SKM-1 treated with dmso at 0.1 percent for 144 hours (cell line): Measurements from ENCODE around the gene STAMBPL1.
A peak's percentile ranks its signal among the peaks of the same experiment; 100 is the strongest.
"Not testable (repeated sequence)": the region's sequence is repeated elsewhere in the genome, so short reads cannot be mapped to it uniquely, and the experiment has no call there.

Experiments used
- DNase-seq: peaks from one replicate; lab custom pipeline; 2025; ENCODE audit not compliant: unreplicated experiment; lab: John Stamatoyannopoulos, UW

STAMBPL1 gene

GRCh38 chr10:88879534-88880281, at the start of gene STAMBPL1:
TSS of gene STAMBPL1 (plus strand) at chr10:88880245. CDS start at chr10:88901709, 21,464 bp downstream.
- peak; percentile 68 for DNase-seq

GRCh38 chr10:88830643-88831268, 49.3 kb upstream of the STAMBPL1 start:
- DNase-seq = no peak

GRCh38 chr10:88831709-88832108, 48.3 kb upstream of the STAMBPL1 start:
- DNase-seq = no peak

- no peak for DNase-seq
Observed at GRCh38 chr10:88832376-88832775, 47.7 kb upstream of the STAMBPL1 start.

GRCh38 chr10:88833156-88833555, 46.9 kb upstream of the STAMBPL1 start:
- DNase-seq = no peak

GRCh38 chr10:88833723-88834122, 46.3 kb upstream of the STAMBPL1 start:
- DNase-seq = peak; percentile 81

GRCh38 chr10:88835096-88835909, 44.7 kb upstream of the STAMBPL1 start:
- DNase-seq = peak; percentile 80

- no peak for DNase-seq
Observed at GRCh38 chr10:88835910-88836221, 44.2 kb upstream of the STAMBPL1 start.

GRCh38 chr10:88837632-88838031, 42.4 kb upstream of the STAMBPL1 start:
- DNase-seq = not testable (repeated sequence)

- no peak for DNase-seq
Observed at GRCh38 chr10:88838766-88839350, 41.2 kb upstream of the STAMBPL1 start.

GRCh38 chr10:88840104-88840503, 39.9 kb upstream of the STAMBPL1 start:
- DNase-seq = no peak

- DNase-seq = no peak
Observed at GRCh38 chr10:88840881-88841280, 39.2 kb upstream of the STAMBPL1 start.

GRCh38 chr10:88841316-88842111, 38.5 kb upstream of the STAMBPL1 start:
- DNase-seq = no peak

- no peak for DNase-seq
Observed at GRCh38 chr10:88843171-88843570, 36.9 kb upstream of the STAMBPL1 start.

- DNase-seq = no peak
Observed at GRCh38 chr10:88848499-88848898, 31.5 kb upstream of the STAMBPL1 start.

GRCh38 chr10:88849234-88849633, 30.8 kb upstream of the STAMBPL1 start:
- DNase-seq = no peak

GRCh38 chr10:88850712-88851111, 29.3 kb upstream of the STAMBPL1 start:
- no peak for DNase-seq

- DNase-seq = peak; percentile 99
Observed at GRCh38 chr10:88851706-88852105, 28.3 kb upstream of the STAMBPL1 start, which contains the start of gene ANKRD22. TSS of gene ANKRD22 (minus strand) at chr10:88851844. CDS start at chr10:88851607, 237 bp downstream.

- DNase-seq = no peak
Observed at GRCh38 chr10:88852327-88852726, 27.7 kb upstream of the STAMBPL1 start.

GRCh38 chr10:88853155-88853881, 26.7 kb upstream of the STAMBPL1 start:
- DNase-seq = peak; percentile 98
